ENCODE measurements around the gene ACP1. TPM values are rescaled to one million over a fixed set of nuclear protein-coding genes. Genes with fewer than 3 reads are reported as not detected.

ACP1 gene
- total RNA-seq, 2 experiments from 2014 or later: 89.7 to 93.2 TPM

GRCh38 chr2:271917-272316 lies 7.2 kb downstream of the ACP1 start:
- H3K4me1 Mint-ChIP-seq (ENCODE audit: low read depth): peaks cover 60% of the 10 kb centered on the region
- CTCF ChIA-PET: no interaction called here

GRCh38 chr2:273333-273732 lies 8.6 kb downstream of the ACP1 start:
- Histone ChIP-seq H3K9me3 (ENCODE audit: control insufficient read depth in 1 of 2, insufficient read depth in 1 of 2, low read length in 2 of 2) (no peaks in the 10 kb centered on the region), H3K27me3 (ENCODE audit: control insufficient read depth in 1 of 2, insufficient read depth in 2 of 2, low read length in 2 of 2) (no peaks in the 10 kb centered on the region), H3K27ac (ENCODE audit: low read depth in 1 of 2, low read length in 2 of 2) (no peak overlapping the region), H3K36me3 (ENCODE audit: insufficient read depth, low read length) (peaks cover 79% of the 10 kb centered on the region), H3K4me1 (ENCODE audit: insufficient read depth, low read length) (peaks cover 7% of the 10 kb centered on the region), H3K4me3 (ENCODE audit: low read length) (no peak overlapping the region)
- no peak overlapping the region for H3K4me3 Mint-ChIP-seq
- ChIA-PET POLR2A (interaction anchor here (1.0 kb wide), 1 partner anchor 8 kb away, joined by 3 read pairs; no protein-coding TSS in a partner anchor), CTCF (no interaction called here)
- H3K9me3 Mint-ChIP-seq: no peaks in the 10 kb centered on the region
- H3K36me3 Mint-ChIP-seq (ENCODE audit: low read depth): peaks cover 90% of the 10 kb centered on the region
- no peaks in the 10 kb centered on the region for H3K27me3 Mint-ChIP-seq
- H3K4me1 Mint-ChIP-seq (ENCODE audit: low read depth): peaks cover 45% of the 10 kb centered on the region
- intact Hi-C loops (cut with DNase I, micrococcal nuclease): no loop called here
- no peak for TF ChIP-seq CTCF (IDR thresholded peaks at IDR 0.05)
- DNase-seq (no peak), ATAC-seq (ENCODE audit: poor library complexity) (no peak)
- no peak overlapping the region for H3K27ac Mint-ChIP-seq

More at GRCh38 chr2:271917-272316, 7.2 kb downstream of the ACP1 start:
- peaks cover 85% of the 10 kb centered on the region for H3K36me3 Mint-ChIP-seq (ENCODE audit: low read depth)
- Histone ChIP-seq H3K4me1 (ENCODE audit: insufficient read depth, low read length) (peaks cover 14% of the 10 kb centered on the region), H3K4me3 (ENCODE audit: low read length) (no peak overlapping the region), H3K36me3 (ENCODE audit: insufficient read depth, low read length) (peaks cover 68% of the 10 kb centered on the region), H3K27ac (ENCODE audit: low read depth in 1 of 2, low read length in 2 of 2) (no peak overlapping the region), H3K9me3 (ENCODE audit: control insufficient read depth in 1 of 2, insufficient read depth in 1 of 2, low read length in 2 of 2) (no peaks in the 10 kb centered on the region), H3K27me3 (ENCODE audit: control insufficient read depth in 1 of 2, insufficient read depth in 2 of 2, low read length in 2 of 2) (no peaks in the 10 kb centered on the region)
- intact Hi-C loops (cut with DNase I, micrococcal nuclease): no loop called here
- no peak overlapping the region for H3K4me3 Mint-ChIP-seq
- ATAC-seq (ENCODE audit: poor library complexity) (no peak), DNase-seq (no peak)
- no peak overlapping the region for H3K27ac Mint-ChIP-seq
- no peaks in the 10 kb centered on the region for H3K9me3 Mint-ChIP-seq
- TF ChIP-seq CTCF (IDR thresholded peaks at IDR 0.05): no peak
- POLR2A ChIA-PET: no interaction called here
- H3K27me3 Mint-ChIP-seq: no peaks in the 10 kb centered on the region

- intact Hi-C loops (cut with DNase I, micrococcal nuclease): no loop called here
- ATAC-seq (ENCODE audit: poor library complexity) (no peak), DNase-seq (no peak)
- H3K4me3 Mint-ChIP-seq: no peak overlapping the region
- no peak for TF ChIP-seq CTCF (IDR thresholded peaks at IDR 0.05)
- H3K27me3 Mint-ChIP-seq: no peaks in the 10 kb centered on the region
- no peak overlapping the region for H3K4me3 ChIP-seq (ENCODE audit: low read length)
- no peaks in the 10 kb centered on the region for H3K9me3 Mint-ChIP-seq
- no peak overlapping the region for H3K27ac ChIP-seq (ENCODE audit: low read depth in 1 of 2, low read length in 2 of 2)
- peaks cover 34% of the 10 kb centered on the region for H3K4me1 Mint-ChIP-seq (ENCODE audit: low read depth)
- peaks cover 95% of the 10 kb centered on the region for H3K36me3 Mint-ChIP-seq (ENCODE audit: low read depth)
- peak overlapping the region; percentile 12 for H3K27ac Mint-ChIP-seq
- H3K4me1 ChIP-seq (ENCODE audit: insufficient read depth, low read length): peaks cover 1% of the 10 kb centered on the region
- H3K36me3 ChIP-seq (ENCODE audit: insufficient read depth, low read length): peaks cover 84% of the 10 kb centered on the region
- no peaks in the 10 kb centered on the region for H3K9me3 ChIP-seq (ENCODE audit: control insufficient read depth in 1 of 2, insufficient read depth in 1 of 2, low read length in 2 of 2)
- ChIA-PET POLR2A (interaction anchor here (1.1 kb wide), 1 partner anchor 16 kb away, joined by 3 read pairs; no protein-coding TSS in a partner anchor), CTCF (no interaction called here)
- H3K27me3 ChIP-seq (ENCODE audit: control insufficient read depth in 1 of 2, insufficient read depth in 2 of 2, low read length in 2 of 2): no peaks in the 10 kb centered on the region
These were observed 9.8 kb downstream of the ACP1 start for GRCh38 chr2:274503-274902.
